GM23338 (cell line): Measurements from ENCODE around the gene PTRHD1. TPM values are rescaled to one million over a fixed set of nuclear protein-coding genes. Genes with fewer than 3 reads are reported as not detected.

Experiments used
- polyA plus RNA-seq: library from polyadenylated mRNA; unstranded; fragments of >200 nt; fragmentation: Nextera tagmentation; extraction: Ambion mirVana; gene quantifications from 2 replicates; pipeline ENCODE4 v1.2.1, GENCODE V29; 2016
- total RNA-seq: library from RNA; depleted of rRNA; stranded (reverse); fragments of >200 nt; shearing (Covaris generic); gene quantifications from 2 replicates; pipeline ENCODE4 v1.2.3, GENCODE V29; 2014; rRNA removed

The PTRHD1 gene
- total and polyA plus RNA-seq, 2 experiments from 2014 or later = 46.9 to 105 TPM

Other genes with a start within 250 kb of the PTRHD1 start
- gene CENPO, start within 50 bp of the PTRHD1 start, total RNA-seq = 44.7 and 44.8 TPM in 2 replicates
- 27.0 and 27.1 TPM in 2 replicates for gene CENPO, start within 50 bp of the PTRHD1 start, polyA plus RNA-seq
- 30.1 and 32.4 TPM in 2 replicates for gene ADCY3, start 126.8 kb upstream of the PTRHD1 start, total RNA-seq
- gene ADCY3, start 126.8 kb upstream of the PTRHD1 start, polyA plus RNA-seq = 9.5 and 9.7 TPM in 2 replicates
- 2.4 and 5.3 TPM in 2 replicates for gene DNAJC27, start 178.6 kb upstream of the PTRHD1 start, total RNA-seq
- 1.9 and 2.6 TPM in 2 replicates for gene DNAJC27, start 178.6 kb upstream of the PTRHD1 start, polyA plus RNA-seq
- 10.7 and 11.8 TPM in 2 replicates for gene EFR3B, start 248.7 kb upstream of the PTRHD1 start, total RNA-seq
- gene EFR3B, start 248.7 kb upstream of the PTRHD1 start, polyA plus RNA-seq = 2.9 and 3.3 TPM in 2 replicates